GM12878 (cell line): ENCODE results near the gene MYO19. TPM values are rescaled to one million over a fixed set of nuclear protein-coding genes. Genes with fewer than 3 reads are reported as not detected.

Experiments
- BHLHE40 ChIP-seq, 2 experiments: fragments of 450-650 bp in 1 of 2; IDR thresholded peaks; 2 replicates each; pipeline ENCODE4 v1.6.1; 2011 to 2017; ENCODE audit warnings: low read depth in 2 of 2, borderline replicate concordance in 1 of 2, improper control_type of control experiment in 1 of 2, low read length in 1 of 2, mild to moderate bottlenecking in 1 of 2
- CBX3 ChIP-seq: fragments of 200-600 bp; sonication (generic); IDR thresholded peaks from 2 replicates; pipeline ENCODE4 v1.6.1; 2016; ENCODE audit warnings: low read depth, borderline replicate concordance
- ETV6 ChIP-seq, 2 experiments: fragments of 450-650 bp in 1 of 2; IDR thresholded peaks in 1 of 2; conservative IDR thresholded peaks in 1 of 2; 2 replicates each; pipeline ENCODE4 v1.6.1; 2014; ENCODE audit warnings: antibody characterized with exemption in 1 of 2, borderline replicate concordance in 1 of 2, low read depth in 1 of 2, mild to moderate bottlenecking in 1 of 2, moderate library complexity in 1 of 2
- EZH2 ChIP-seq: IDR thresholded peaks from 2 replicates; pipeline ENCODE4 v1.6.1; 2012; ENCODE audit warnings: low read depth, mild to moderate bottlenecking, control low read depth, inconsistent platforms, low read length, borderline replicate concordance; ENCODE audit not compliant: control insufficient read depth
- FOXM1 ChIP-seq: IDR thresholded peaks from 2 replicates; pipeline ENCODE4 v1.6.1; 2012; ENCODE audit warnings: low read depth, mild to moderate bottlenecking, inconsistent platforms, low read length, moderate library complexity
- HDAC2 ChIP-seq: fragments of 200-600 bp; sonication (generic); IDR thresholded peaks from 2 replicates; pipeline ENCODE4 v1.6.1; 2017
- IRF4 ChIP-seq: IDR thresholded peaks from 2 replicates; pipeline ENCODE4 v1.6.1; 2011; ENCODE audit warnings: low read depth, low read length
- JUND ChIP-seq: IDR thresholded peaks from 2 replicates; pipeline ENCODE4 v1.6.1; 2012; ENCODE audit warnings: low read depth, mild to moderate bottlenecking, low read length, improper control_type of control experiment, moderate library complexity
- KLF5 ChIP-seq: fragments of 450-650 bp; IDR thresholded peaks from 2 replicates; pipeline ENCODE4 v1.6.1; 2014; ENCODE audit warnings: mild to moderate bottlenecking; ENCODE audit not compliant: partially characterized antibody
- MXI1 ChIP-seq: fragments of 150-350 bp; IDR thresholded peaks from 2 replicates; pipeline ENCODE4 v1.6.1; 2011; ENCODE audit warnings: low read depth, mild to moderate bottlenecking, inconsistent platforms, low read length, improper control_type of control experiment
- MYC ChIP-seq: IDR thresholded peaks from 2 replicates; pipeline ENCODE4 v1.6.1; 2011; ENCODE audit warnings: mild to moderate bottlenecking, low read length, moderate library complexity, inconsistent platforms; ENCODE audit not compliant: insufficient read depth, insufficient replicate concordance, insufficient read length, severe bottlenecking
- NFXL1 ChIP-seq: fragments of 450-650 bp; IDR thresholded peaks from 2 replicates; pipeline ENCODE4 v1.6.1; 2017; ENCODE audit warnings: antibody characterized with exemption, mild to moderate bottlenecking, borderline replicate concordance
- NR2C1 ChIP-seq: fragments of 450-650 bp; IDR thresholded peaks from 2 replicates; pipeline ENCODE4 v1.6.1; 2017; ENCODE audit warnings: antibody characterized with exemption, mild to moderate bottlenecking, moderate library complexity
- PKNOX1 ChIP-seq: fragments of 450-650 bp; IDR thresholded peaks from 2 replicates; pipeline ENCODE4 v1.6.1; 2016; ENCODE audit warnings: mild to moderate bottlenecking
- RELA ChIP-seq: fragments of 450-650 bp; IDR thresholded peaks from 2 replicates; pipeline ENCODE4 v1.8.0; 2014; ENCODE audit warnings: borderline replicate concordance; ENCODE audit not compliant: partially characterized antibody
- SIN3A ChIP-seq: IDR thresholded peaks from 2 replicates; pipeline ENCODE4 v1.6.1; 2012; ENCODE audit warnings: low read depth, low read length, improper control_type of control experiment
- SREBF2 ChIP-seq: IDR thresholded peaks from 2 replicates; pipeline ENCODE4 v1.6.1; 2012; ENCODE audit warnings: mild to moderate bottlenecking, low read length
- SRF ChIP-seq, 2 experiments: IDR thresholded peaks; 2 replicates each; pipeline ENCODE4 v1.6.1; 2011; ENCODE audit warnings: low read depth in 2 of 2, low read length in 2 of 2, mild to moderate bottlenecking in 1 of 2, moderate library complexity in 1 of 2
- STAT1 ChIP-seq: fragments of 450-650 bp; conservative IDR thresholded peaks from 2 replicates; pipeline ENCODE4 v1.6.1; 2014; ENCODE audit warnings: antibody characterized with exemption, mild to moderate bottlenecking
- SUPT20H ChIP-seq: IDR thresholded peaks from 2 replicates; pipeline ENCODE4 v1.6.1; 2011; ENCODE audit warnings: low read depth, mild to moderate bottlenecking, low read length, moderate library complexity, borderline replicate concordance; ENCODE audit not compliant: control insufficient read depth
- TCF3 ChIP-seq: IDR thresholded peaks from 2 replicates; pipeline ENCODE4 v1.6.1; 2012; ENCODE audit warnings: low read depth, mild to moderate bottlenecking, low read length, borderline replicate concordance; ENCODE audit not compliant: insufficient read depth
- WRNIP1 ChIP-seq: IDR thresholded peaks from 2 replicates; pipeline ENCODE4 v1.6.1; 2011; ENCODE audit warnings: low read depth, low read length, improper control_type of control experiment, borderline replicate concordance
- ZBED1 ChIP-seq: IDR thresholded peaks from 2 replicates; pipeline ENCODE4 v1.6.1; 2016; ENCODE audit warnings: borderline replicate concordance
- ZBTB11 ChIP-seq: fragments of 450-650 bp; formaldehyde crosslinking; IDR thresholded peaks from 2 replicates; pipeline ENCODE4 v1.5.0; 2022; ENCODE audit warnings: mild to moderate bottlenecking, missing genetic modification characterization
- ZNF207 ChIP-seq: fragments of 450-650 bp; IDR thresholded peaks from 2 replicates; pipeline ENCODE4 v1.6.1; 2014; ENCODE audit warnings: antibody characterized with exemption, mild to moderate bottlenecking, borderline replicate concordance
- ZSCAN29 ChIP-seq: fragments of 450-650 bp; IDR thresholded peaks from 2 replicates; pipeline ENCODE4 v1.6.1; 2017; ENCODE audit warnings: mild to moderate bottlenecking, moderate library complexity
- polyA plus RNA-seq, 11 experiments: library from polyadenylated mRNA; depleted of rRNA in 4 of 11; unstranded in 6 of 11; stranded (reverse) in 5 of 11; fragments of >200 nt; fragmentation: Nextera tagmentation in 4 of 11; fragmentation: Illumina TruSeq in 1 of 11; extraction: Ambion mirVana in 4 of 11; extraction: Trizol in 1 of 11; gene quantifications; 1 replicate in 1 of 11; 2 replicates in 10 of 11; pipeline versions ENCODE4 v1.2.1 to v1.2.3, GENCODE V29; 2011 to 2016; ENCODE audit warnings: inconsistent platforms in 2 of 11, missing spikeins in 2 of 11, low read depth in 1 of 11
- total RNA-seq, 4 experiments: library from RNA; depleted of rRNA in 3 of 4; stranded (reverse); fragments of >200 nt in 3 of 4; fragmentation: Illumina TruSeq in 1 of 4; extraction: Trizol in 1 of 4; gene quantifications; 2 replicates each; pipeline versions ENCODE4 v1.2.1 to v1.2.3, GENCODE V29; 2013 to 2021

Gene MYO19
- total and polyA plus RNA-seq, 10 of the 15 experiments (the other 5 are each of a cell fraction or from before 2014, with no cell fraction given): 11.4 to 103 (median 67.1) TPM

DNA sequence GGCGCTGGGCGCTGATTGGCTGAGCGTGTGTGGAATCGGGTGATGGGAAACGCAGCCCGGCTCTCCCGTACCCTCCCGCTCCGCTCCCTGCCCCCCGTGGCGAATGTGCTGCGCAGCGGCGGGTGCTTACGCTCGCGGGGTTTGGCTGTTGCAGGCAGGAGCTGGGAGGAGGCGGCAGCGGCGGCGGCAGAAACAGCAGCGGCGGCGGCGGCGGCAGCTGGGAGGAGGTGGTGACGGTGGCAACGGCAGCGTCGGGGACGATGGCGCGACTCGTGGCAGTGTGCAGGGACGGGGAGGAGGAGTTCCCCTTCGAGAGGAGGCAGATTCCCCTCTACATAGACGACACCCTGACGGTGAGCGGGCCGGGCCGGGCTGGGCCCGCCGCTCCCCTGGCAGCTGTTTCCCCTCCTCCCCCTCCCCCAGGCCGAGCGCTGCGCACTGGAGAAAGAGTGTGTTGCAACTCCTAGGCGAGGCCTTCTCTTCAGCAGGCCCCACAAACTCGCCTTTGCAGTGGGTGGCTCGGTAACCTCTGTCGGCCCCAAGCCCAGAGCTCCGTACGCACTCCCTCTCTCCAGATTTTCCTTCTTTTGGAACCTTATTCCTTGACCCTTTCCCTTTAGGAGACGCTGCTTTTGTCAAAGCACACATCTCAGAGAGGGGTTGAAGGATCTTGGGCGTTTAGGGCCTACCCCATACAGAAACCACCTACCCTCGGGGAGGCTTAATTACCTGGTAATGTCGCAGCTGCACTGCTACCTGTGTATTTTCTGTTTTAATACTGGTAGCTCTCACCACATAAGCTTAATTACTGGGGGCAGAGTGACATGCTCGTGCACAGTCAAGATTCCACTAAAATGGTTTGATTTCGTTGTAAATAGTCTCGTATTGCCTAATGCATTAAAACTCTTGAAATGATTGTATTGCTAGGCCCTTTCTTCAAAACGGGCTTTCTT is 11.1 kb upstream of the MYO19 start (continued):
- TF ChIP-seq RELA: peak; percentile 89
- TF ChIP-seq NR2C1: 0 out of 2 replicates have a peak, but pooled peaks have one; percentile 29
- no peak for TF ChIP-seq SUPT20H
- TF ChIP-seq HDAC2: no peak
- no peak for TF ChIP-seq JUND
- TF ChIP-seq PKNOX1: no peak
- no peak for TF ChIP-seq EZH2
- no peak for TF ChIP-seq CBX3
- TF ChIP-seq KLF5: no peak
- TF ChIP-seq WRNIP1: no peak
- no peak; a peak in 1 of 4 replicates for TF ChIP-seq ETV6 (conservative IDR thresholded peaks at IDR 0.05 in 1 of 2, IDR thresholded peaks at IDR 0.05 in 1 of 2; ENCODE audit: borderline replicate concordance in 1 of 2, low read depth in 1 of 2)
- TF ChIP-seq BHLHE40 (IDR thresholded peaks at IDR 0.05; ENCODE audit: borderline replicate concordance in 1 of 2, low read depth in 2 of 2, low read length in 1 of 2): peak; percentile 53 to 85; a peak in 3 of 4 replicates
- TF ChIP-seq ZBTB11 (CRISPR knock-in tag): no peak
- TF ChIP-seq SRF (IDR thresholded peaks at IDR 0.05; ENCODE audit: low read depth in 2 of 2, low read length in 2 of 2): peak; percentile 3 to 63; a peak in 2 of 4 replicates
- no peak for TF ChIP-seq ZBED1
- no peak for TF ChIP-seq ZSCAN29
- no peak for TF ChIP-seq NFXL1
- TF ChIP-seq SIN3A: peak; percentile 61; the same call in 1 of the 2 replicates
- TF ChIP-seq MXI1: no peak; the same call in 1 of the 2 replicates
- peak; percentile 82; the same call in 1 of the 2 replicates for TF ChIP-seq ZNF207
- TF ChIP-seq MYC: no peak
- TF ChIP-seq TCF3: peak; percentile 47; the same call in 1 of the 2 replicates
- TF ChIP-seq STAT1: no peak; the same call in 1 of the 2 replicates
- TF ChIP-seq FOXM1: no peak
- TF ChIP-seq SREBF2: no peak
- peak; percentile 65 for TF ChIP-seq IRF4
